ENCODE results near the gene PBLD.
"Not testable (repeated sequence)": the region's sequence is repeated elsewhere in the genome, so short reads cannot be mapped to it uniquely, and the experiment has no call there.

The PBLD gene

GRCh38 chr10:68331455-68332258 lies 1.1 kb downstream of the PBLD start, which contains the start of gene HNRNPH3:
Gene HNRNPH3, plus strand, starts transcription at chr10:68332064. Its CDS starts 5,158 bp downstream, at chr10:68337222.
- H3K4me3 ChIP-seq (replicated peaks in 1 of 2; ENCODE audit: low read depth in 2 of 2, low read length in 2 of 2), result peak within 1 kb of the TSS; percentile 90 to 95
- no peak for TF ChIP-seq CTCF (IDR thresholded peaks at IDR 0.05; ENCODE audit: low read depth, low read length)
- peak; percentile 98 to 99 for DNase-seq (ENCODE audit: low read depth in 2 of 2)

GRCh38 chr10:68330852-68331454 lies 1.8 kb downstream of the PBLD start:
- TF ChIP-seq CTCF (IDR thresholded peaks at IDR 0.05; ENCODE audit: low read depth, low read length), result no peak
- peak overlapping the region; percentile 90 to 95 for H3K4me3 ChIP-seq (replicated peaks in 1 of 2; ENCODE audit: low read depth in 2 of 2, low read length in 2 of 2)
- DNase-seq (ENCODE audit: low read depth in 2 of 2), result peak; percentile 49 to 55

- H3K4me3 ChIP-seq (replicated peaks in 1 of 2; ENCODE audit: low read depth in 2 of 2, low read length in 2 of 2), result no peak overlapping the region
- DNase-seq (ENCODE audit: low read depth in 2 of 2), result no peak
- TF ChIP-seq CTCF (IDR thresholded peaks at IDR 0.05; ENCODE audit: low read depth, low read length), result no peak
These were observed 3.2 kb downstream of the PBLD start for GRCh38 chr10:68329506-68329861.

GRCh38 chr10:68327889-68328786 lies 4.6 kb downstream of the PBLD start:
- peak; percentile 82 to 83 for DNase-seq (ENCODE audit: low read depth in 2 of 2)
- no peak for TF ChIP-seq CTCF (IDR thresholded peaks at IDR 0.05; ENCODE audit: low read depth, low read length)
- peak overlapping the region in 1 of 2 donors; percentile 26 for H3K4me3 ChIP-seq (replicated peaks in 1 of 2; ENCODE audit: low read depth in 2 of 2, low read length in 2 of 2)

GRCh38 chr10:68324396-68324795 lies 8.3 kb downstream of the PBLD start:
- H3K4me3 ChIP-seq (replicated peaks in 1 of 2; ENCODE audit: low read depth in 2 of 2, low read length in 2 of 2); DNase-seq (ENCODE audit: low read depth in 2 of 2): not testable (repeated sequence)

- DNase-seq (ENCODE audit: low read depth in 2 of 2), result no peak
- H3K4me3 ChIP-seq (replicated peaks in 1 of 2; ENCODE audit: low read depth in 2 of 2, low read length in 2 of 2), result no peak overlapping the region
- TF ChIP-seq CTCF (IDR thresholded peaks at IDR 0.05; ENCODE audit: low read depth, low read length), result no peak
These were observed 14.2 kb downstream of the PBLD start for GRCh38 chr10:68318331-68319059.

Data from cardiac fibroblast (primary cell).